ENCODE measurements around the gene WWP2.

The WWP2 gene

DNA sequence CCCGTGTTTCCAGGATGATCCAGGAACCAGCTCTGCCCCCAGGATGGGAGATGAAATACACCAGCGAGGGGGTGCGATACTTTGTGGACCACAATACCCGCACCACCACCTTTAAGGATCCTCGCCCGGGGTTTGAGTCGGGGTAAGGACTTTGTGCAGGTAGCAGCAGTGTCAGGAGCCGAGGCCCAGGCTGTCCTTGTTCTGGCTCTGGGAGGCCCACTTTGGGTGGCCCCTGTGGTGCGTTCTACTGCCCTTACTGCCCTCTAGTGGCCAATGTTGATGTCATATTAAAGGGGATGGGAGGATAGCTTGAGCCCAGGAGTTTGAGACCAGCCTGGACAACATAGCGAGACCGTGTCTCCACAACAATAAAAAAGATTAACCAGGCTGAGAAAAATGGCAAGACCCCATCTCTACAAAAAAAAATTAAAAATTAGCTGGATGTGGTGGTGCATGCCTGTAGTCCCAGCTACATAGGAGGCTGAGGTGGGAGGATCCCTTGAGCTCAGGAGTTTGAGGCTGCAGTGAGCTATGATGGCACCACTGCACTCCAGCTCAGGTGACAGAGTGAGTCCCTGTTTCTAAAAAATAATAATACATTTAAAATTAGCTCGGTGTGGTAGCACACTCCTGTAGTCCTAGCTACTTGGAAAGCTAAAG is 168.1 kb downstream of the WWP2 start:
- POLR2A ChIA-PET: no interaction called here
- H3K4me1 ChIP-seq (ENCODE audit: control insufficient read depth, insufficient read depth, low read length): no peaks in the 10 kb centered on the region
- no peak overlapping the region for H3K4me3 ChIP-seq (ENCODE audit: low read depth, low read length)
- CTCF ChIA-PET: interaction anchor here (0.5 to 3.6 kb wide), 40 partner anchors 8 to 1028 kb away, joined by 3 to 81 read pairs (median 5); partner anchors contain the start of gene NOB1
- peaks cover 0 to 52% of the 10 kb centered on the region in 2 experiments; a peak in 1 of 3 replicates for H3K36me3 ChIP-seq (ENCODE audit: control insufficient read depth in 2 of 2, insufficient read depth in 1 of 2, low read length in 2 of 2)
- H3K9me3 ChIP-seq (ENCODE audit: control insufficient read depth, insufficient read depth, low read depth, low read length): no peaks in the 10 kb centered on the region
- H3K27ac ChIP-seq (ENCODE audit: extremely low read depth, low read depth, low read length): no peak overlapping the region
- no peak for TF ChIP-seq RBAK (tag by site-specific recombination; IDR thresholded peaks at IDR 0.05)
- TF ChIP-seq ZNF214 (tag by site-specific recombination; IDR thresholded peaks at IDR 0.05; ENCODE audit: borderline replicate concordance): no peak
- TF ChIP-seq ZNF621 (tag by site-specific recombination; IDR thresholded peaks at IDR 0.05): no peak
- TF ChIP-seq ZNF654 (tag by site-specific recombination; IDR thresholded peaks at IDR 0.05; ENCODE audit: low read depth): peak; percentile 65
- no peak for TF ChIP-seq ZNF391 (tag by site-specific recombination; IDR thresholded peaks at IDR 0.05; ENCODE audit: borderline replicate concordance, low read depth)
- TF ChIP-seq ZNF837 (tag by site-specific recombination; IDR thresholded peaks at IDR 0.05): no peak
- TF ChIP-seq BCL11B (tag by site-specific recombination; IDR thresholded peaks at IDR 0.05; ENCODE audit: low read depth): no peak
- no peak for TF ChIP-seq ZNF398 (tag by site-specific recombination; IDR thresholded peaks at IDR 0.05)
- TF ChIP-seq GLIS1 (tag by site-specific recombination; IDR thresholded peaks at IDR 0.05): 0 out of 2 replicates have a peak, but pooled peaks have one; percentile 25
- no peak for TF ChIP-seq ZNF561 (tag by site-specific recombination; IDR thresholded peaks at IDR 0.05; ENCODE audit: borderline replicate concordance)
- TF ChIP-seq PRDM2 (tag by site-specific recombination; IDR thresholded peaks at IDR 0.05; ENCODE audit: borderline replicate concordance): no peak
- no peak for TF ChIP-seq ZBTB7A (tag by site-specific recombination; IDR thresholded peaks at IDR 0.05; ENCODE audit: low read depth)
- no peak for TF ChIP-seq ZNF747 (tag by site-specific recombination; IDR thresholded peaks at IDR 0.05)
- TF ChIP-seq ZNF121 (tag by site-specific recombination; IDR thresholded peaks at IDR 0.05): no peak
- no peak for TF ChIP-seq ZNF596 (tag by site-specific recombination; IDR thresholded peaks at IDR 0.05)
- TF ChIP-seq SP3 (tag by site-specific recombination; IDR thresholded peaks at IDR 0.05): no peak
- no peak for TF ChIP-seq ZNF202 (tag by site-specific recombination; IDR thresholded peaks at IDR 0.05; ENCODE audit: borderline replicate concordance)
- TF ChIP-seq ZNF610 (tag by site-specific recombination; IDR thresholded peaks at IDR 0.05; ENCODE audit: borderline replicate concordance): no peak
- peak; percentile 75 for TF ChIP-seq GLIS2 (tag by site-specific recombination; IDR thresholded peaks at IDR 0.05)
- TF ChIP-seq ZBTB17 (tag by site-specific recombination; IDR thresholded peaks at IDR 0.05): no peak
- TF ChIP-seq ZNF510 (tag by site-specific recombination; IDR thresholded peaks at IDR 0.05; ENCODE audit: insufficient replicate concordance): no peak
- no peak for TF ChIP-seq ZNF292 (tag by site-specific recombination; IDR thresholded peaks at IDR 0.05; ENCODE audit: borderline replicate concordance, low read depth)
- TF ChIP-seq WT1 (tag by site-specific recombination; IDR thresholded peaks at IDR 0.05): no peak
- no peak for TF ChIP-seq MEIS1 (CRISPR knock-in tag; IDR thresholded peaks at IDR 0.05; ENCODE audit: borderline replicate concordance)
- no peak for TF ChIP-seq ZFP37 (tag by site-specific recombination; IDR thresholded peaks at IDR 0.05)
- TF ChIP-seq CTCF (tag by site-specific recombination; IDR thresholded peaks at IDR 0.05): peak; percentile 55
- no peak for TF ChIP-seq ZNF48 (tag by site-specific recombination; IDR thresholded peaks at IDR 0.05)
- no peak for TF ChIP-seq ZNF626 (tag by site-specific recombination; IDR thresholded peaks at IDR 0.05)
- no peak for TF ChIP-seq ZNF16 (tag by site-specific recombination; IDR thresholded peaks at IDR 0.05; ENCODE audit: low read depth)
- TF ChIP-seq ZNF223 (tag by site-specific recombination; IDR thresholded peaks at IDR 0.05): no peak

Data from HEK293 (cell line).